Measurements from ENCODE around the gene FBXO34.
"Not testable (repeated sequence)": the region's sequence is repeated elsewhere in the genome, so short reads cannot be mapped to it uniquely, and the experiment has no call there.

Gene FBXO34

GRCh38 chr14:55309761-55310365 is 38.6 kb downstream of the FBXO34 start:
- no peak for DNase-seq (ENCODE audit: low read depth)

- not testable (repeated sequence) for DNase-seq (ENCODE audit: low read depth)
Observed at GRCh38 chr14:55312379-55313030, 41.3 kb downstream of the FBXO34 start.

- DNase-seq (ENCODE audit: low read depth): no peak
Observed at GRCh38 chr14:55313480-55313879, 42.3 kb downstream of the FBXO34 start.

- no peak for DNase-seq (ENCODE audit: low read depth)
Observed at GRCh38 chr14:55314449-55314848, 43.2 kb downstream of the FBXO34 start.

DNA sequence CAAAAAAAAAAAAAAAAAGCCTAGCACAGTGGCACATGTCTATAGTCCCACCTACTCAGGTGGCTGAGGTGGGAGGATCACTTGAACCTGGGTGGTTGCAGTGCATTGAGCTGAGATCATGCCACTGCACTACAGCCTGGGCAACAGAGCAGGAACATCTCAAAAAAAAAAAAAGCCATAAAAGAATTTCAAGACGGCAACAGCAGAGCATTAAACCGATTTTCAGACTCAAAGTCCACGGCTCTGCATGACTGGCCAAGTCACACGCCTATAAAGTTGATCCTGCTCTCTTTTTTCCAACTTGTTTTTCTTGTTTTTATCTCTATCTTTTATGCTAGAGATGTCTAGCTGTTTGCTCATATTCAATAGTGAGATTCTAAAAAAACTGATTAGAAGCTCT is 45.3 kb downstream of the FBXO34 start:
- no peak for DNase-seq (ENCODE audit: low read depth)

GRCh38 chr14:55317542-55318306 is 46.5 kb downstream of the FBXO34 start:
- DNase-seq (ENCODE audit: low read depth): no peak

DNA sequence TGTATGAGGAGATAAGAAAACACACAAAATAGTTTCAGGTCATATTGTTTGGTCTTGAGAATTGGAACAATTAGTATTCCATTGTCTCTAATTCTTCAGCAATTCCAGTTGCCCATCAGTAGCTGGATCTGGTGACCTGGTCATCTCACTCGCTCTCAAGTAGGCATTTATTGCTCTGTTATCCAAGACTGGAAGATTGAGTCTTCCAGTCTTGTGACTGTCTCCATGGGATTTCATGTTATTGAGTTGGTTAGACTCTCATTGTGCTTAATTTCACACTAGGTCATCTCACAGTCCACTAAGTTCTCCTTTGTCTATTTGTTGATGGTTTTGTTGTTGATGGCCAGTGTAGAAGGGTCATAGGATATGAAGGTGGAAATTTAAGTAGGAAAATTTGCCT is 47.5 kb downstream of the FBXO34 start:
- no peak for DNase-seq (ENCODE audit: low read depth)

DNA sequence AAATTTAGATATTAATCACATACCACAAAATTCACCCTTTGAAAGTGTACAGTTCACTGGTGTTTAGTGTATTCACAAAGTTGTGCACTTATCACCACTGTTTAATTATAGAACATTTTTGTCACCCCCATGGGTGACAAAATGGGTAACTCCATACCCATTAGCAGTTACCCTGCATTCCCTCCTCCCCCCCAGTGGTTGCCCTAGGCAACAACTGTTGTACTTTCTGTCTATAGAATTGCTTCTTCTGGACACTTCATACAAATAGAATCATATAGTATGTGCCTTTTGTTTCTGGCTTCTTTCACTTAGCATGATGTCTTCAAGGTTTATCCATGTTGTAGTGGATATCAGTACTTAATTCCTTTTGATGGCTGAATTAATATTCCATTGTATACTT is 52.7 kb downstream of the FBXO34 start:
- DNase-seq (ENCODE audit: low read depth): no peak

DNA sequence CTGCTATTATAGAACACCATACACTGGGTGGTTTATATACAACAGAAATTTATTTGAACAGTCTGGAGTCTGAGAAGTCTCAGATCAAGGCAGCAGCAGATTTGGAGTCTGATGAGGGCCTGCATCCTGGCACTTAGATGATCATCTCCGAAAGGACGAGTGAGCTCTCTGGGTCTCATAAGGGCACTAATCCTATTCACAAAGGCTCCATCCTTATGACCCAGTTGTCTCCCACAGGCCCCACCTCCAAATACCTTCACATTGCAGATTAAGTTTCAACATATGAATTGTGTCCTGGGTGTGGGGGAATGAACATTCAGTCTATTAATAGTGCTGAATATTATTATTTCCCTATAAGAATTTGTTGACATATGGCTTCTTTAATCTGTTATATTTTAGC is 53.6 kb downstream of the FBXO34 start:
- DNase-seq (ENCODE audit: low read depth): no peak

DNA sequence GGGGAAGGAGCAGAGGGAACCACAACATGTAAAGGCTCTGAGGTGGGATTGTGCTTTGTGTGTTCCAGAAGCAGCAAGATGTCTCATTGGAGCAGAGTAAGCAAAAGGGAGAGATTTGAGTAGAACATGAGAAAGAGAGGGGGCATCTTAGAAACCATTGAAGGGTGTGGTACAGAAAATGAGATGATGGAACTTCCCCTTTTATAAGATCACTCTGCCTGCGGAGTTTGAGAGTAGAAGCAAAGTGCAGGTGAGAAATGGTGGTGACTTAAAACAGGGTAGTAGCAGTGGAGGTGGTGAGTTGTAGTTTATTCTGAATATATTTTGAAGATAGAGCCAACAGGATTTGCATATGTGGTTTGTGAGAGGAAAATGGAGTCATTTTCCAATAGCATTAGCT is 56.0 kb downstream of the FBXO34 start:
- no peak for DNase-seq (ENCODE audit: low read depth)

DNA sequence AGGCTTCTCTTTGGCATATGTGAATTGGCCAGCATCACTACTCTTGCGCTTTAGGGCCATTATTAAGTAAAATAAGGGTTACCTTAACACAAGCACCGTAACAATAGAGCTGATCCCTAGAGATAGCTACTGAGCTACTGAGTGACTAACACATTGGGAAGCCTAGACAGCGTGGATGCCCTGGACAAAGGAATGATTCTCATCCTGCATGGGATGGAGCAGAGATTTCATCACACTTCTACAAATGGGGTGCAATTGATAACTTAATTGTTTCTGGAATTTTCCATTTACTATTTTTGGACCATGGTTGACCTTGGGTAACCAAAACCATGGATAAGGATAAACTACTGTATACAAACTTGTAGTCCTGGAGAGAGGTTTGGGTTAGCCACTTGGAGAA is 57.1 kb downstream of the FBXO34 start:
- DNase-seq (ENCODE audit: low read depth): no peak

GRCh38 chr14:55329999-55330710 is 58.9 kb downstream of the FBXO34 start:
- DNase-seq (ENCODE audit: low read depth): no peak

GRCh38 chr14:55332654-55333570 is 61.7 kb downstream of the FBXO34 start:
- no peak for DNase-seq (ENCODE audit: low read depth)

DNA sequence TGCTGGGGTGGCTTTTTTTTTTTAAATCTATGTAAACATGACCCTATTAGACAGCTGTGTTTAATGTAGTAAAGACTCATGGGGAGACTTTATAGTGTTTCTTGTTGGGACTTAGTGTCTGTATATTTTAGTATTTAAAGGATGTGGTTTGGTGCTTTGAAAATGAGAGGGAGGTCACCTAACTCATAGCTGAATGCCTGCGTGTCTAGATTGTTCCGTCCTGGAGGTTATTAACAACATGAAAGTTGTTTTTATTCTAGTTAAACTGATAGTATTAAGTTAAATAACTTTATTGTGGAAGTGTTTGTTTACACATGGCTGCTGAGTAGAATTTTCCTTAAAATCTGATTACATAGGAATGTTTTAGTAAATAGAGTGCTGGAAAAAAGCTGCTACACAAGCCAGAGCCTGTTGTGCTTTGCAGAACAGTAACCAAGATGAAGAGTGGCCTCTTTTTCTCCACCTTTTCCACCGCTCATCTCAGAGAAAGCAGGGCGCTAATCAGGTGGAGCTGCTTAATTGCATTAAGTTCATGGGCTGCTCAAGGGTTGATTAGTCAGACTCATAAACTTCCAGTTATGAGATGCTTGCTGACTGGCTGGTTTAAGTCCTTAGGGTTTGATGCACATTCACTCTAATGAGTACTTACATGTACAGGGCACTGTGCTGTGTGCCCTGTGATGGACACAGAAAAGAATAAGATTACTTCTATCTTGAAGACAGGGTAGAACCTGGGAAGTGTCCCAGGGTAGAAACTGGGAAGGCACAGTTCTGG is 62.7 kb downstream of the FBXO34 start:
- DNase-seq (ENCODE audit: low read depth): no peak

DNA sequence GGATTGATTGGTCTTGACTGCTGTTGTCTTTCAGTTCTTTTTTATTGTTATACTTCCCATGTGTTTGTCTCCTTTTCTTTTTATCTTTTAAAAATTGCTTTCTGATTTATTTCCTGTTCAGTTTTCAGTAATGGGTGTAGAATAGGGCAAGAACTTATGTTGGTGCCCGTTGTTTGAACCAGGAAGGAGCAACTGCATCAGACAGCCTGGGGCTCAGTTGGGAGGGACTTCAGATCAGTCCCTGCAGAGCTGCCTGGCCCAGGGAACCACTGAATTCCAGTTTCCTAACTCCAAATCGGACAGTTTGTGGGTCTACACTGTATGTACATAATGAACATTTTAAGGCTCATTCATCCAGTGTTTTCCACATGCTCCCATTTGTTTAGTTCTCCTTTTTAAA is 64.9 kb downstream of the FBXO34 start:
- no peak for DNase-seq (ENCODE audit: low read depth)

DNA sequence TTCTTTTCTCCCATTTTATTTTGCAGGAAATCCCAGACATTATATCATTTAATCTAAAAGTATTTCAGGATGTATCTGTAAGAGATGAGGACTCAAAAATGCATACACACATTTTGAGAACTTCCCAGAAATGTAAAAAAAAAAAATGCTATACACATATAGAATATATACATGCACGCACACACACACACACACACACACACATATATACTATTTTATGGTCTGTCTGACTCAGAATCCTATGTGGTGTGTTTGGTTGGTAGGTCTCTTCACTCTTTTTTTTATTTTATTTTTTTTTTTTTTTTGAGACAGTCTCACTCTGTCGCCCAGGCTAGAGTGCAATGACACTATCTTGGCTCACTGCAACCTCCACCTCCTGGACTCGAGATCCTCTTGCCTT is 65.5 kb downstream of the FBXO34 start:
- DNase-seq (ENCODE audit: low read depth): no peak

DNA sequence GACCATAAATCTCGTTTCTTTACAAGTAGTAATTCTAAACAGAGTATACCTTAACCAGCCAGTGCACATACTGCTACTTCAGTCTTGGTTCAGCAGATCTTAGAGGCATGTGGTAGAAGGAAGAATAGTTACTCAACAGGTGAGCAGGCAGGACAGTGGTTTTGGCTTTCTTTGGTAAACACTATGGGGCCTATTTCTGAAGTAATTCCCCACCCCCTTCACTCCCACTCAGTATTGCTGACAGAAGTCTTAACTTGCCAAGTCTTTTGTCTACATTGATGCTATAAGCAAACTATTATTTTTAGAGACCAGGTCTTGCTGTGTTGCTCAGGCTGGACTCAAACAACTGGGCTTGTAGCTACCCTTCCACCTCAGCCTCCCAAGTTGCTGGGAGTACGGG is 68.5 kb downstream of the FBXO34 start:
- no peak for DNase-seq (ENCODE audit: low read depth)

DNA sequence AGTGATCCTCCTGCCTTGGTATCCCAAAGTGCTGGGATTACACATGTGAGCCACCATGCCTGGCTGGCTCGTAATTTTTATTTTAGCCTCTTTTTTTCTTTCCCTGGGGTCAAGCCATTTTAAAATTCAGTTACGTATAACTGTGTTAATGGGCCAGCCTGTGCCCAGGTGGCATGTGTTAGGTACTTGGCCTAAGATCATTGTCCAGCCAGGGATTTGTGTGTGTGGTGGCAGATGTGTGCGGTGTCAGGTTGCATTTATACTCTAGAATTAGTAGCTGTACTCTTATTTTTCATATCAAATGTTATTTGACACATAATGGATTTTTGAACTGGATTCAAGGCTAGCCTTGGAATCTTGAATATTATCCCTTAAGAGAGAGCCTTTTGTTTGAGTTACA is 69.3 kb downstream of the FBXO34 start:
- DNase-seq (ENCODE audit: low read depth): no peak

- DNase-seq (ENCODE audit: low read depth): no peak
Observed at GRCh38 chr14:55341781-55342180, 70.6 kb downstream of the FBXO34 start.

- DNase-seq (ENCODE audit: low read depth): not testable (repeated sequence)
Observed at GRCh38 chr14:55344582-55345163, 73.5 kb downstream of the FBXO34 start.

DNA sequence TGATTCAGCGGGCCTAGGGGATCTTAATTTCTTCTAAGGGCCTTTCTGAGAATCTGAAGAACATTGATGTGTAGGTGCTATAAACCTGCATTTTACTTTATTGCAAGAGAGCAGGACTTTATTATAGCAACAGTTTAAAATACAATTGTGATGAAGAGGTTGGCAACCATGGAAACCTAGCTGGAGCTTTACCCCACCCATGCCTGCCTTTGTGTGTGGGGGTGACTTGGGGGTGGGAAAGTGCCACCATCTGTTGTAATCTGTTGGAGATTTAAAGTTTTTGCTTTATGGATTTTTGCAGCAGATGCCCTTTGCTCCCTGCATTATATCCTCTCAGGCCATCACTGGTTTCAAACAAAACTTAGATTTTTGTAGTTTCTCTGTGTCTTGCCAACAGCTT is 75.8 kb downstream of the FBXO34 start:
- no peak for DNase-seq (ENCODE audit: low read depth)
